GM21381 (cell line): ENCODE data around the gene PRR9.
"Not testable (repeated sequence)": the region's sequence is repeated elsewhere in the genome, so short reads cannot be mapped to it uniquely, and the experiment has no call there.

ENCODE experiments used
- ATAC-seq: cut with Tn5 transposase; IDR thresholded peaks from one replicate; pipeline ENCODE4 v1.9.1; 2021; ENCODE audit warnings: mild to moderate bottlenecking, moderate library complexity; ENCODE audit not compliant: unreplicated experiment

Gene PRR9

GRCh38 chr1:153217212-153217611, at the start of gene PRR9:
Gene PRR9, plus strand, starts transcription at chr1:153217584. Its CDS starts 561 bp downstream, at chr1:153218145.
- no peak for ATAC-seq

- no peak for ATAC-seq
These were observed 48.7 kb upstream of the PRR9 start for GRCh38 chr1:153168686-153169085.

- ATAC-seq: no peak
These were observed 42.8 kb upstream of the PRR9 start for GRCh38 chr1:153174624-153175023.

- ATAC-seq: no peak
These were observed 38.5 kb upstream of the PRR9 start for GRCh38 chr1:153178922-153179321.

GRCh38 chr1:153180556-153180955, 36.8 kb upstream of the PRR9 start:
- no peak for ATAC-seq

GRCh38 chr1:153188301-153188700, 29.1 kb upstream of the PRR9 start:
- not testable (repeated sequence) for ATAC-seq

GRCh38 chr1:153190373-153190772, 27.0 kb upstream of the PRR9 start:
- ATAC-seq: no peak

- ATAC-seq: no peak
These were observed 24.7 kb upstream of the PRR9 start for GRCh38 chr1:153192697-153193096.

GRCh38 chr1:153194331-153195050, 22.9 kb upstream of the PRR9 start:
- ATAC-seq: no peak

GRCh38 chr1:153195216-153195615, 22.2 kb upstream of the PRR9 start:
- ATAC-seq: no peak

GRCh38 chr1:153202006-153202405, 15.4 kb upstream of the PRR9 start:
- no peak for ATAC-seq

GRCh38 chr1:153203130-153203529, 14.3 kb upstream of the PRR9 start, which contains the start of gene LELP1:
Gene LELP1, plus strand, starts transcription at chr1:153203430. Its CDS starts 1,278 bp downstream, at chr1:153204708.
- no peak for ATAC-seq

GRCh38 chr1:153206631-153207030, 10.8 kb upstream of the PRR9 start:
- ATAC-seq: no peak

GRCh38 chr1:153210206-153210605, 7.2 kb upstream of the PRR9 start:
- ATAC-seq: no peak

GRCh38 chr1:153212201-153212600, 5.2 kb upstream of the PRR9 start:
- no peak for ATAC-seq

- ATAC-seq: no peak
These were observed 3.9 kb upstream of the PRR9 start for GRCh38 chr1:153213519-153213918.

- no peak for ATAC-seq
These were observed 496 bp downstream of the PRR9 start for GRCh38 chr1:153217744-153218416.

GRCh38 chr1:153220606-153221303, 3.4 kb downstream of the PRR9 start:
- no peak for ATAC-seq

- peak; percentile 52 for ATAC-seq
These were observed 5.9 kb downstream of the PRR9 start for GRCh38 chr1:153223040-153223891.

- ATAC-seq: no peak
These were observed 10.4 kb downstream of the PRR9 start for GRCh38 chr1:153227810-153228209.

- no peak for ATAC-seq
These were observed 11.1 kb downstream of the PRR9 start for GRCh38 chr1:153228491-153228890.
